ENCODE measurements around the gene SLC25A38. TPM values are rescaled to one million over a fixed set of nuclear protein-coding genes. Genes with fewer than 3 reads are reported as not detected.

SLC25A38 gene
- total and polyA plus RNA-seq, 9 of the 15 experiments (the other 6 are each of a cell fraction or from before 2014, with no cell fraction given) = 13.5 to 51.1 (median 30.6) TPM

DNA sequence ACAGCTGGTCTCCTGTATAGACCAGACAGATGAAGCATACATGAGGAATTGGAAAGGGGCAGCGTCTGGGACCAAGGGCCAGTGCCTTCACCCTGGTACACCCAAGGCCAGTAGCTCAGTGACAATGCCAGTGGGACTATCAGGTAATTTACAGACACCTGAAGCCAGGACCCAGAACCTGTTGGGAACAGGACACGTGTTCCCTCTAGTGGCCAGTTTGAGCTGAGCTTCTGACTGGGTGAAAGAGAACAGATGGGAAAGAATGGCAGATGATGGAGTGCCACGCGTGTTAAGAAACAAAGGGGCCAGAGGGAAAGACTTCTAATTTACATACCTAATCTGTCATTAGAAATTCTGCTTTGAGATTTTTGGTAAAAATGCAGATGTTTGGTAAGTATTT, 5.1 kb upstream of the SLC25A38 start (continued):
- TF ChIP-seq ZNF407 (IDR thresholded peaks at IDR 0.05; ENCODE audit: low read depth) (no peak), KLF16 (IDR thresholded peaks at IDR 0.05) (peak; percentile 50; the same call in 1 of the 2 replicates), STAT5A (IDR thresholded peaks at IDR 0.05; ENCODE audit: borderline replicate concordance, low read length) (no peak), HDAC8 (tag; IDR thresholded peaks at IDR 0.05) (no peak), MNT (conservative IDR thresholded peaks at IDR 0.05) (0 out of 4 replicates have a peak, but pooled peaks of 1 of the 2 experiments have one; percentile 21), PATZ1 (CRISPR knock-in tag; IDR thresholded peaks at IDR 0.05; ENCODE audit: borderline replicate concordance) (no peak), CHAMP1 (IDR thresholded peaks at IDR 0.05) (no peak), MEIS2 (IDR thresholded peaks at IDR 0.05; ENCODE audit: partially characterized antibody) (no peak), SMC3 (conservative IDR thresholded peaks at IDR 0.05; ENCODE audit: insufficient read depth, low read depth, low read length) (peak; percentile 42; the same call in 1 of the 2 replicates)
- TF ChIP-seq, protein P1, sequence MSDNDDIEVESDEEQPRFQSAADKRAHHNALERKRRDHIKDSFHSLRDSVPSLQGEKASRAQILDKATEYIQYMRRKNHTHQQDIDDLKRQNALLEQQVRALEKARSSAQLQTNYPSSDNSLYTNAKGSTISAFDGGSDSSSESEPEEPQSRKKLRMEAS (CRISPR knock-in tag; IDR thresholded peaks at IDR 0.05) = peak; percentile 43; the same call in 1 of the 2 replicates
- TF ChIP-seq, protein P2, sequence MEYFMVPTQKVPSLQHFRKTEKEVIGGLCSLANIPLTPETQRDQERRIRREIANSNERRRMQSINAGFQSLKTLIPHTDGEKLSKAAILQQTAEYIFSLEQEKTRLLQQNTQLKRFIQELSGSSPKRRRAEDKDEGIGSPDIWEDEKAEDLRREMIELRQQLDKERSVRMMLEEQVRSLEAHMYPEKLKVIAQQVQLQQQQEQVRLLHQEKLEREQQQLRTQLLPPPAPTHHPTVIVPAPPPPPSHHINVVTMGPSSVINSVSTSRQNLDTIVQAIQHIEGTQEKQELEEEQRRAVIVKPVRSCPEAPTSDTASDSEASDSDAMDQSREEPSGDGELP (CRISPR knock-in tag; IDR thresholded peaks at IDR 0.05; ENCODE audit: borderline replicate concordance) = peak; percentile 35; the same call in 1 of the 2 replicates

Data from K562 (cell line).